ENCODE results near the gene SMAD6.
A peak's percentile ranks its signal among the peaks of the same experiment; 100 is the strongest.

Gene SMAD6

GRCh38 chr15:66702035-66702786 is at the start of gene SMAD6:
SMAD6 (plus strand) TSS chr15:66702236; CDS start chr15:66703259, 1,023 bp downstream.
- peak; percentile 95 for DNase-seq (ENCODE audit: low read depth, low spot score)
- ChIA-PET POLR2A (interaction anchor here (0.6 to 1.8 kb wide), 10 partner anchors 13 to 181 kb away, joined by 3 to 8 read pairs (median 3); no protein-coding TSS in a partner anchor), CTCF (interaction anchor here (1.0 to 19.8 kb wide), 11 partner anchors 67 to 150 kb away, joined by 3 to 234 read pairs (median 6); no protein-coding TSS in a partner anchor)

DNA sequence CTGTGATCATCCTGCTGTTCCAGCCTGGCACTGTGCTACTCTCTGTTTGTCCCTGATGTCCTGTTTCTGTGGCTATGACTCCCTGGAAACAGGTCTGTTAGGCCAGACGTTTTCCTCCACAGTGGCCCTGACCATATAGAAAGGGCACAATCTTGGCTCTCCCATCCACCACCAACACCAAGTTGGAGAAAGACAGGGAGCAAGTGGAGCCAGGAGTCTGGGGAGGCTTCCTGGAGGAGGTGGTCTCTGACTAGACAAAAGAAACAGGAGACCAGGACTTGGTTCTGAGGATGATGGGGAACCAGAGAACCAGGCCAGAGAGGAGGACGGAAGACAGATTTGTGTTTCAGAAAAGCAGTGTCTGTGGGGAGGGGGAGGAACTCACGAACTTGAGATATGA is 49.2 kb upstream of the SMAD6 start:
- CTCF ChIA-PET = interaction anchor here (1.7 kb wide), 1 partner anchor 45 kb away, joined by 3 read pairs; no protein-coding TSS in a partner anchor
- no peak overlapping the region for H3K4me3 ChIP-seq (ENCODE audit: low read depth, low read length)
- DNase-seq (ENCODE audit: low read depth, low spot score) = no peak
- TF ChIP-seq, protein P1, sequence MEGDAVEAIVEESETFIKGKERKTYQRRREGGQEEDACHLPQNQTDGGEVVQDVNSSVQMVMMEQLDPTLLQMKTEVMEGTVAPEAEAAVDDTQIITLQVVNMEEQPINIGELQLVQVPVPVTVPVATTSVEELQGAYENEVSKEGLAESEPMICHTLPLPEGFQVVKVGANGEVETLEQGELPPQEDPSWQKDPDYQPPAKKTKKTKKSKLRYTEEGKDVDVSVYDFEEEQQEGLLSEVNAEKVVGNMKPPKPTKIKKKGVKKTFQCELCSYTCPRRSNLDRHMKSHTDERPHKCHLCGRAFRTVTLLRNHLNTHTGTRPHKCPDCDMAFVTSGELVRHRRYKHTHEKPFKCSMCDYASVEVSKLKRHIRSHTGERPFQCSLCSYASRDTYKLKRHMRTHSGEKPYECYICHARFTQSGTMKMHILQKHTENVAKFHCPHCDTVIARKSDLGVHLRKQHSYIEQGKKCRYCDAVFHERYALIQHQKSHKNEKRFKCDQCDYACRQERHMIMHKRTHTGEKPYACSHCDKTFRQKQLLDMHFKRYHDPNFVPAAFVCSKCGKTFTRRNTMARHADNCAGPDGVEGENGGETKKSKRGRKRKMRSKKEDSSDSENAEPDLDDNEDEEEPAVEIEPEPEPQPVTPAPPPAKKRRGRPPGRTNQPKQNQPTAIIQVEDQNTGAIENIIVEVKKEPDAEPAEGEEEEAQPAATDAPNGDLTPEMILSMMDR (IDR thresholded peaks at IDR 0.05; ENCODE audit: insufficient read depth, low read length, missing control alignments) = no peak
- POLR2A ChIA-PET = no interaction called here

More at GRCh38 chr15:66702035-66702786, at the start of gene SMAD6:
- TF ChIP-seq, protein P1 (IDR thresholded peaks at IDR 0.05; ENCODE audit: insufficient read depth, low read length, missing control alignments) = no peak
- peak within 1 kb of the TSS; percentile 83 for H3K4me3 ChIP-seq (ENCODE audit: low read depth, low read length)

- CTCF ChIA-PET = no interaction called here
- no peak overlapping the region for H3K4me3 ChIP-seq (ENCODE audit: low read depth, low read length)
- TF ChIP-seq, protein P1 (IDR thresholded peaks at IDR 0.05; ENCODE audit: insufficient read depth, low read length, missing control alignments) = no peak
- POLR2A ChIA-PET = no interaction called here
- no peak for DNase-seq (ENCODE audit: low read depth, low spot score)
Measured at GRCh38 chr15:66653398-66653797, 48.6 kb upstream of the SMAD6 start.

- TF ChIP-seq, protein P1 (IDR thresholded peaks at IDR 0.05; ENCODE audit: insufficient read depth, low read length, missing control alignments) = no peak
- DNase-seq (ENCODE audit: low read depth, low spot score) = no peak
- ChIA-PET POLR2A (no interaction called here), CTCF (no interaction called here)
- no peak overlapping the region for H3K4me3 ChIP-seq (ENCODE audit: low read depth, low read length)
Measured at GRCh38 chr15:66653852-66654251, 48.2 kb upstream of the SMAD6 start.

GRCh38 chr15:66654361-66654738 is 47.7 kb upstream of the SMAD6 start:
- DNase-seq (ENCODE audit: low read depth, low spot score) = no peak
- no peak overlapping the region for H3K4me3 ChIP-seq (ENCODE audit: low read depth, low read length)
- ChIA-PET CTCF (no interaction called here), POLR2A (no interaction called here)
- TF ChIP-seq, protein P1 (IDR thresholded peaks at IDR 0.05; ENCODE audit: insufficient read depth, low read length, missing control alignments) = no peak

DNA sequence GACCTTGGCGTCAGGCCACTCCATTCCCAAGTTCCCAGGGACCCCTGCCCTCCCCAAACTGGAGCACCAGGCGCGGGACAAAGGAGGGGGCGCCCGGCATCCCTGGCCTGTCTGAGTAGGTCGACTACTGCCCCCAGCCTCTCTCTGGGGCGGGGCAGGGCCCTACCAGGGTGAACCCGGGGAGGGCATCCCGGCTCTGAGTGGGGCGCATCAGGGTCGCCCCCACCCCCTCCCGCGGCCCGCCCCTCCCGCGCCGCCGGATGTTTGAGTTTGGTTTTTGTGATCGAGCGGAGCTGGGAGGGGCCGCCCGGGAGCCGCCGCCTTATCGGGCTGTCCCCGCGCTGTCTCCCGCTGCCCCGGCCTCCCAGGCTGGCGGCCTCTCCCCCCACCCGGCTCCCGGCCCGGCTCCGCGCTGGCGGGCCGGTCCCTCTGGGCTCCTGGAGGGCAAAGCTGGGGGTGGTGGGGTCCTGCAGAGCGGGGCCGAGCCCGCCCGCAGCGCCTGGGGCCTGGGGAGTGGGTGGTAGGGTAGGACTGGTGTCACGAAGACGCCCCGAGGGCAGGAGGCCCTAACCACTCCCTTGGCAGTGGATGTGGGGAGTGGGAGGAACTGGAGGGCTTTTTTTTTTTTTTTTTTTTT is 47.2 kb upstream of the SMAD6 start:
- CTCF ChIA-PET = no interaction called here
- POLR2A ChIA-PET = no interaction called here
- no peak for DNase-seq (ENCODE audit: low read depth, low spot score)
- H3K4me3 ChIP-seq (ENCODE audit: low read depth, low read length) = no peak overlapping the region
- TF ChIP-seq, protein P1 (IDR thresholded peaks at IDR 0.05; ENCODE audit: insufficient read depth, low read length, missing control alignments) = no peak

Measured in AG04449 (cell line).